Stimulated activated CD4-positive, alpha-beta T cell treated with anti-CD3 and anti-CD28 coated beads, Interleukin-12 subunit alpha, Interleukin-12 subunit beta, amount 100 ng/mL, for 24 hours (primary cell): ENCODE data around the gene EDC3.
"Not testable (repeated sequence)": the region's sequence is repeated elsewhere in the genome, so short reads cannot be mapped to it uniquely, and the experiment has no call there.

Experiments
- DNase-seq, 2 experiments: peaks; one replicate each; pipeline ENCODE4 v3.0.0-alpha.2; 2020; ENCODE audit warnings: low read depth in 2 of 2

Gene EDC3

DNA sequence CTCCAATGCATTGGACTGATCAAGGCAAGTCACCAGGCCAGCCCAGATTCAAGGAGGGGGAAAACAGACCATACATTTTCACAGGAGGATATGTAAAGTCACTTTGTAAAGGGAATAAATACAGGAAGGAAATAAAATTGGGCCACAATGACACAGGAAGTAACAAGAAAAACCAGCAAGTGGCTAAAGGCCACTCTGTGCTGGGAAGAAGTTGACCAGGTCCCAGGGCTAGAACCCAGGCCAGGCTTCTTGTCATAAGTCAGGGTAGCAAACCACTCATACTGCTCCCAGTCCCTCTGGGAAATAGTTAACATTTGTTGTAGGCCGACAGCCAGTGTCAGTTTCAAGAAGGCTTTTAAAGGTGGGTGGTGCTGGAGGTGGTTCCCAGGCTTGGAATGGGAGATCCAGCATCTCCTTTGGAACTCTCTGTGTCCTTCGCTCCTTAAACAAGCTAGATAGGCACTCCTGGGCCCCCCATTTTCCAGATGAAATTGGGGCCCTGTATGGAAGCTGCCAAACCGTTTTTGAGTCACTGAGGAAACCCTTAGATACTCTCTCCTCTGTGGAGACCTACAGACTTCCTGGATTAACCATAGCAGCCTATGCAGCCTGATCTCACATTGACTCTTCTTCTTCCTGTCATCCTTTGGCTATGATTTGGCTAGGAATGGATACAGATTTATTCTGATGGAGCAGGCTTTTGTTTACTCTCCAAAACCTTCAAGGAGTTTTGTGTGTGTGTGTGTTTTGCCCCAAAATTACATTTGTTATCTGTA is 14.7 kb upstream of the EDC3 start:
- no peak for DNase-seq

- DNase-seq: no peak
Observed at GRCh38 chr15:74709892-74710291, 14.1 kb upstream of the EDC3 start.

- no peak for DNase-seq
Observed at GRCh38 chr15:74709011-74709410, 13.2 kb upstream of the EDC3 start.

DNA sequence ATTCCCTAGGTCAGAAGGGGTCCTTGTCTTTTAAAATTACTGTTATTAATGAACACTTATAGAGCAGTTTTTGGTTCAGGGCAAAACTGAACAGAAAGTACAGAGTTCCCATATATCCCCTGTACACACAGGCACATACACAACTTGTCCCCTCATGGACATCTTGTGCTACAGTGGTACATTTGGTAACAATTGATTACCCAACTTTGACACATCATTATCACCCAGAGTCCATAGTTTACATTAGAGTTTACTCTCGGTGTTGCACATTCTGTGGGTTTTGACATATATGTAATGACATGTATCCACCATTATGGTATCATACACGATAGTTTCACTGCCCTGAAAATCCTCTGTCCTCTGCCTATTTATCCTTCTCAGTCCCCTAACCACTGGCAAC is 984 bp upstream of the EDC3 start:
- DNase-seq: no peak

GRCh38 chr15:74696398-74696729 is 540 bp upstream of the EDC3 start:
- no peak for DNase-seq

DNA sequence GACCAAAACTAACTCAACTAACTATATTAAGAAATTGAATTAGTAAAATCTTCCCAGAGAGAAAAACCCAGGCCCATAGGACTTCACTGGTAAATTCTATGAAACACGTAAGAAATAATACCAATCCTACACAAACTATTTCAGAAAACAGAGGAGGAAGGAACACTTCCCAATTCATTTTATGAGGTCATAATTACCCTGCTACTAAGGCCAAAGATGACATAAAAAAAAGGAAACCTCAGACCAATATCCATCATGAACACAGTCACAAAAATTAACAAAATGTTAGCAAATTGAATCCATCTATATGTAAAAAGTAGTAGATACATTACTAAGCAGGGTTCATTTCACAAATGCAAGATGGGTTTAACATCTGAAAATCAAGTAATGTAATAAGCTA is 3.5 kb downstream of the EDC3 start:
- DNase-seq: no peak

- DNase-seq: no peak
Observed at GRCh38 chr15:74683758-74684157, 12.1 kb downstream of the EDC3 start.

- no peak for DNase-seq
Observed at GRCh38 chr15:74682954-74683353, 12.9 kb downstream of the EDC3 start.

DNA sequence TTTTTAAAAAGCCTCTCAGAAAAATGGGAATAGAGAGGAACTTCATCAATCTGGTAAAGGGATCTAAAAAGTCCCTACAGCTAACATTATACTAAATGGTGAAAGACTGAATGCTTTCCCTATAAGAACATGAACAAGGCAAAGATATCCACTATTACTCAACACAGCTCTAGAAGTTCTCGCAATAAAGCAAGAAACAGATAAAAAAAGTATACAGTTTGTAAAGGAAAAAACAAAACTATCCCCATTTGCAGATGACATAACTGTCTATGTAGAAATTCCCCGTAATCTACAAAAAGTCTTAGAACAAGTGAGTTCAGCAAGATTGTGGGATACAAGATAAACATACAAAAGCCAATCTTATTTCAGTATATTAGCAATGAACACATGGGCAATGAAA is 15.4 kb downstream of the EDC3 start:
- no peak for DNase-seq

DNA sequence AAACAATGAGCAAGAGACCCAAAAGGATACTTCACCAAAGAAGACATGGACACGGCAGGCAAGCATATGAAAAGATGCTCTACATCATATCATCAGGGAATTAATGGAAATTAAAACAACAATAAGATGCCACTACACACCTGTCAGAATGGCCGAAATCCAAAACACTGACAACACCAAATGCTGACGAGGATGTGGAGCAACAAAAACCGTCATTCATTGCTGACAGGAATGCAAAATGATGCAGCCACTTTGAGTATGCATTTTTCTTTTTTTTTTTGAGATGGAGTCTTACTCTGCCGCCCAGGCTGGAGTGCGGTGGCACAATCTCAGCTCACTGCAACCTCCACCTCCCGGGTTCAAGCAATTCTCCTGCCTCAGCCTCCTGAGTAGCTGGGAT is 19.0 kb downstream of the EDC3 start:
- DNase-seq: no peak

DNA sequence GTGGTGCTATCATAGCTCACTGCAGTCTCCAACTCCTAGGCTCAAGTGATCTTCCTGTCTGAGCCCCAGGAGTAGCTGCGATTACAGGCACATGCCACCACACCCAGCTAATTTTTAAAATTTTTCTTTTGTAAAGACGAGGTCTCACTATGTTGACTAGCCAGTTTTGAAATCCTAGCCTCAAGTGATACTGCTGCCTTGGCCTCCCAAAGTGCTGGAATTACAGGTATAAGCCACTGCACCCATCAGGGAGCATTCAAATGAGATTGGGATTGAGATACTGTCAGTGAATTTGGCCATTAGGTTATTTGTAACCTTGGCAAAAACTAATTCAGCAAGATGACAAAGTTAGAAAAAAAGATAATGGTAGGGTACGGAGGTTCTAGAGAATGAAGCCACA is 21.7 kb downstream of the EDC3 start:
- no peak for DNase-seq

DNA sequence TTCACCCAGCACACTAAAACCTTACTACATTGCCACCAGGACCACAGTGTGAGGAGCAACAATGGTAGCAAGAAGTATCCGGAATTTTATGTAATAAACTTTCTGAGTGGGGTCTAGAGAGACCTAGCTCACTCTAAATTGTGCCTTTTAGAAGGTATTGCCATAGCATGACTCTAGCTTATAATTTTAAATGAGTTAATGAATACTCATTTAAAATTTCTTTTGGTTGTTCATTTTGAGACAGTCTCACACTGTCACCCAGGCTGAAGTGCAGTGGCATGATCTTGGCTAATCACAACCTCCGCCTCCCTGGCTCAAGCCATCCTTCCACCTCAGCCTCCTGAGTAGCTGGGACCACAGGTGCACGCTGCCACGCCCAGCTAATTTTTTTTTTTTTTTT is 26.2 kb downstream of the EDC3 start:
- DNase-seq: no peak

- DNase-seq: no peak
Observed at GRCh38 chr15:74667975-74668374, 27.8 kb downstream of the EDC3 start.

- no peak for DNase-seq
Observed at GRCh38 chr15:74664670-74665069, 31.2 kb downstream of the EDC3 start.

DNA sequence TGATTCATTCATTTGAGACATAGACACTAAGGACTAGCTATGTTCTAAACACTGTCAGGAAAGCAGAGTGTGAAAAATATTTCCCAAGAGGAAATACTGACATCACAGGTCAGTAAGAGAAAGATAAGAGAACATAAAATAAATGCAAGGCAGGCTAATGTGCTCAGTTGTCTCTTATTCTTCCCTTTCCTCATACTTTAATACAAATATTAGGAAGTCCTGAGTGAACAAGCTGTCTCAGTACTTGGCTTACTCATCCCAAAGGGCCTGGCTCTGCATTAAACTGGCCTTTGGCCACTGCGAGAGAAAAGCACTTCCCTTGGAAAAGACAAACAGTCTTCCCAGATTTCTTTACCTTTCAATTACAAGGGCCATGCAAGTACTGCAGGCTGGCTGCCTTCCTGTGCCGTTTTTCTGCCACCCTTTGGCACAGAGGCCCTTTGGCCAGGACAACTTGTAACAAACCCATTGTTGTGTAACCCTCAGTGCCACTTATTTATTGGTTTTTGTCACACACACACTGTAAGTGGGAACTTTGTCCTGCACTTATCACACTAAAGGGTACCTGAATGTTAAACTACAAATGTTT is 31.7 kb downstream of the EDC3 start:
- DNase-seq: no peak

DNA sequence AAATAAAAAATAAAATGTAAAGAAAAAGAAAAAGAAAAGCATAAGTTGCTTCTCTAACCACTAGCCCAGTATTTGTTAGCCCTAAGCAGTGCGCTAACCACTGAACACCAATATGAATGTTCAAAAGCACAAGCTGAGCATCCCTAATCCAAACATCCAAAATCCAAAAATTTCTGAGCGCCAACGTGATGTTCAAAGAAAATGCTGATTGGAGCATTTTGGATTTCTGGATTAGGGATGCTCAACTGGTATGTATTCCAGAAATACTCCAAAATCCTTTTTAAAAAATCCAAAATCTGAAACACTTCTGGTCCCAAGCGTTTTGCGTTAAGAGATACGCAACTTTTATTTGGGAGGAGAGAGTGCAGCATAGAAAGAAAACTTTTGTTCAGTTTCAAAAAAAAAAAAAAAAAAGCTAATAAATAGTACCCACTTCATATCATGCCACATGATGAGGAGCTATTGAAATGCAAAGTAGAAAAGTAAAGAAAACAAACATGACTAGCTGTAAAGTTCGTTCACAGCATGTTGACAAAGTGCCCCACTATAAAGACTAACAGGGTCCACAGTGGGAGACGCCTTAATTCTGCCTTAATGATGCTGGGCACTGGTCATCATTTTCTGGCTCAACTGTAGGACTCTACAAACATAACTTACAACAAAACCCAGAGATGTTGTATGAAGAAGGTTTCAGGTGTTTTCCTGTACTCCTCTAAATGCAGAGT is 32.4 kb downstream of the EDC3 start:
- no peak for DNase-seq

- DNase-seq: no peak
Observed at GRCh38 chr15:74662064-74662860, 33.6 kb downstream of the EDC3 start.

- not testable (repeated sequence) for DNase-seq
Observed at GRCh38 chr15:74661280-74661679, 34.5 kb downstream of the EDC3 start.

DNA sequence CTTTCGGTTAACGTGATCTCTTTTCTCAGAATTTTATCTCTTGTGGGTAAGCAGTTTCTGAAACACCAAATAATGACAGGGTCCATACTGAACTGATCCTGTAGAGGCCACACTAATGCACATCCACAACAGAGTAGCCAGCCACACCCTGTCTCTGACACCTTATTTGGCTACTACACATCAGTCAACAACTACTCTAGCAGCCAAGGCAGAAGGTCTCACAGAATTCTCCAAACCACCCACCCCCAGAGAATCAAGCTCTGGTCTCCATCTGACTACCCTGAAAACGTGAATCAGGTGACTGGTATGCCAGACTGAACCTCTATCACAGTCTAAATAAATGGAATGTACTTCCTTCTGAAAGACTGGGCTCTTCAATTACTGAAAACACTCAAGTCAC is 38.0 kb downstream of the EDC3 start:
- no peak for DNase-seq

- DNase-seq: no peak
Observed at GRCh38 chr15:74656935-74657535, 38.8 kb downstream of the EDC3 start.

DNA sequence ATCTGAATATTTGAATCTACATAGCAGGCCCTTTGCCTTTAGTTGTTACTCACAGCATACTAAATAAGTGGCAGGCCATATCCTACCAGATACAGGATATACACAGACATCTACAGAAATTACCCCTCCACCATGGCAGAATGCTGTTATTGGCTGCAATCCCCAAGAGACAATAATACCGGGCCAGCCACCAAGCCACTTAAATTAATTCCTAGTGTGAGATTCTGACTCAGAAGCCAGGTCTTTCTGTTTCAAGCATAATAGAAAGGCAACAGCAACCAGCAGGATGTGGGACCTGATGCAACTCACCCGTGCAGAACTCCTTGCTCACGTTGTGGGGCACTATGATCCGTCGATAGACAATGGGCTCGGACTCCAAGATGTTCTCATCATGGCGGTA is 40.4 kb downstream of the EDC3 start:
- DNase-seq: no peak
